C4-2B (cell line): ENCODE measurements around the gene DNAH3.

Experiments
- CTCF ChIP-seq: fragments of 450-650 bp; conservative IDR thresholded peaks from 2 replicates; pipeline ENCODE4 v1.5.1; 2017; ENCODE audit warnings: mild to moderate bottlenecking
- ZFX ChIP-seq: fragments of 450-650 bp; IDR thresholded peaks from 2 replicates; pipeline ENCODE4 v1.6.1; 2017

- TF ChIP-seq CTCF (no peak), ZFX (no peak)
Observed at GRCh38 chr16:21037168-21037567, 113.5 kb downstream of the DNAH3 start.
